Skeletal muscle tissue (tissue), 4 donors: ENCODE results near the gene CHID1. TPM values are rescaled to one million over a fixed set of nuclear protein-coding genes. Genes with fewer than 3 reads are reported as not detected.

ENCODE experiments used
- H3K27ac ChIP-seq: one replicate; pipeline ENCODE4 v1.7.0; 2013; ENCODE audit warnings: mild to moderate bottlenecking, low read depth, low read length, inconsistent platforms
- H3K27me3 ChIP-seq, 3 donors: one replicate each; pipeline ENCODE4 v1.7.0; 2013; ENCODE audit warnings: low read length in 3 of 3; ENCODE audit not compliant: control insufficient read depth in 3 of 3, insufficient read depth in 3 of 3
- H3K36me3 ChIP-seq, 3 donors: one replicate each; pipeline ENCODE4 v1.7.0; 2013; ENCODE audit warnings: low read length in 3 of 3; ENCODE audit not compliant: control insufficient read depth in 3 of 3, insufficient read depth in 3 of 3
- H3K4me1 ChIP-seq, 3 donors: one replicate each; pipeline ENCODE4 v1.7.0; 2013; ENCODE audit warnings: low read length in 3 of 3, mild to moderate bottlenecking in 3 of 3; ENCODE audit not compliant: control insufficient read depth in 3 of 3, insufficient read depth in 3 of 3
- H3K4me3 ChIP-seq, 3 donors: one replicate each; pipeline ENCODE4 v1.7.0; 2013; ENCODE audit warnings: low read length in 3 of 3
- H3K9ac ChIP-seq, 3 donors: one replicate each; pipeline ENCODE4 v1.7.0; 2013; ENCODE audit warnings: low read length in 3 of 3, mild to moderate bottlenecking in 3 of 3, moderate library complexity in 2 of 3, low read depth in 1 of 3
- H3K9me3 ChIP-seq, 3 donors: one replicate each; pipeline ENCODE4 v1.7.0; 2013; ENCODE audit warnings: low read length in 3 of 3; ENCODE audit not compliant: control insufficient read depth in 3 of 3
- total RNA-seq: library from RNA; depleted of rRNA; stranded (reverse); fragments of >200 nt; gene quantifications from one replicate; pipeline ENCODE4 v1.2.3, GENCODE V29; 2014
- donor health status: Osteomylitis.

Gene CHID1
- total RNA-seq, 1 donor from 2014 or later, result 26.1 TPM

- peak within 1 kb of the TSS; percentile 87 to 93 (median 88) for H3K4me3 ChIP-seq
- peak within 1 kb of the TSS; percentile 77 to 91 (median 89) for H3K9ac ChIP-seq
- H3K4me1 ChIP-seq, result peaks cover 27 to 69% (median 50%) of the 10 kb centered on the region in 3 donors
- peaks cover 28 to 33% (median 32%) of the 10 kb centered on the region in 3 donors for H3K36me3 ChIP-seq
- no peaks in the 10 kb centered on the region for H3K27me3 ChIP-seq
- no peaks in the 10 kb centered on the region for H3K9me3 ChIP-seq
- peak within 1 kb of the TSS; percentile 91 for H3K27ac ChIP-seq
Measured at GRCh38 chr11:842370-843002, 68.1 kb downstream of the CHID1 start, which contains the start of the genes POLR2L and TSPAN4. Gene POLR2L (minus strand): TSS chr11:842529. CDS start chr11:842508, 21 bp downstream. Gene TSPAN4 (plus strand): TSS chr11:842852. CDS start chr11:850305, 7,453 bp downstream.

DNA sequence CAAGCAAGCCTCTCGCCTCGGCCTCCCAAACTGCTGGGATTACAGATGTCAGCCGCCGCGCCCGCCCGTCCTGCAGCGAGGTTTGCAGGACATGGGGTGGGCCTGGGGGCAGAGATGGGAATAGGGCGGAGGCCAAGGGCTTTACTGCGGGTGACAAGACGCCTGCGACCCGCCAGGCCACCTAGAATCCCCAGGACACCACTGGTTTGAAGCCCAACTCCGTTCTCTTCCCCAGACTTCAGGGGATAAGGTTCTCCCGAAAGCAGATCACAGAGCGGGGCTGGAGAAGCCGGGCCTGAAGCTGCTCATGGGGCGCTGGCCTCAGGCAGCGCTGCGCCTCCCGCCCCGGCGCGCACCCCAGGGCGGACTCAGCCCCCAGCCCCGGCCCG, 68.6 kb downstream of the CHID1 start:
- Histone ChIP-seq H3K4me3 (peak overlapping the region; percentile 87 to 93 (median 88)), H3K36me3 (peaks cover 33 to 37% (median 37%) of the 10 kb centered on the region in 3 donors), H3K4me1 (peaks cover 27 to 75% (median 52%) of the 10 kb centered on the region in 3 donors), H3K27ac (peak overlapping the region; percentile 91), H3K9ac (peak overlapping the region; percentile 77 to 91 (median 89)), H3K9me3 (no peaks in the 10 kb centered on the region), H3K27me3 (no peaks in the 10 kb centered on the region)

GRCh38 chr11:839875-840617, 70.6 kb downstream of the CHID1 start:
- Histone ChIP-seq H3K4me1 (peaks cover 24 to 71% (median 43%) of the 10 kb centered on the region in 3 donors), H3K27ac (no peak overlapping the region), H3K9me3 (no peaks in the 10 kb centered on the region), H3K4me3 (peak overlapping the region in 1 of 3 donors; percentile 93), H3K9ac (peak overlapping the region in 1 of 3 donors; percentile 91), H3K27me3 (no peaks in the 10 kb centered on the region), H3K36me3 (peaks cover 42 to 46% (median 46%) of the 10 kb centered on the region in 3 donors)

DNA sequence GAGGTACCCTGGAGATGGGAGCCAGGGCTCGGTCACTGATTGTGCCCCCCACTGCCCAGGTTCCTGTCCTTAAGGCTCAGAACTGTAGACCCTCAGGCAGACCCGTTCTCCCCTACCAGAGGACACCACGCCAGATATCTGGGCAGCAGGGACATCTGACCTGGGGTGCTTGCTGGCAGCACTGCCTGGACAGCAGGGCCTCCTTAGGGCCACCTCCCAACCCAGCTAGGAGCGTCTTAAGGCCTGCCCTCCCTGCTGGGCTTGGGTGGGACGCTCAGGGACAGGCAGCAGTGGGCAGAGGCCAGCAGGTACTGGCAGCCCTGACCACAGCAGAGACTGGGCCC, 71.4 kb downstream of the CHID1 start:
- peaks cover 27 to 73% (median 48%) of the 10 kb centered on the region in 3 donors for H3K4me1 ChIP-seq
- peaks cover 42 to 46% (median 46%) of the 10 kb centered on the region in 3 donors for H3K36me3 ChIP-seq
- H3K27ac ChIP-seq, result no peak overlapping the region
- H3K9me3 ChIP-seq, result no peaks in the 10 kb centered on the region
- H3K4me3 ChIP-seq, result no peak overlapping the region
- no peaks in the 10 kb centered on the region for H3K27me3 ChIP-seq
- no peak overlapping the region for H3K9ac ChIP-seq

DNA sequence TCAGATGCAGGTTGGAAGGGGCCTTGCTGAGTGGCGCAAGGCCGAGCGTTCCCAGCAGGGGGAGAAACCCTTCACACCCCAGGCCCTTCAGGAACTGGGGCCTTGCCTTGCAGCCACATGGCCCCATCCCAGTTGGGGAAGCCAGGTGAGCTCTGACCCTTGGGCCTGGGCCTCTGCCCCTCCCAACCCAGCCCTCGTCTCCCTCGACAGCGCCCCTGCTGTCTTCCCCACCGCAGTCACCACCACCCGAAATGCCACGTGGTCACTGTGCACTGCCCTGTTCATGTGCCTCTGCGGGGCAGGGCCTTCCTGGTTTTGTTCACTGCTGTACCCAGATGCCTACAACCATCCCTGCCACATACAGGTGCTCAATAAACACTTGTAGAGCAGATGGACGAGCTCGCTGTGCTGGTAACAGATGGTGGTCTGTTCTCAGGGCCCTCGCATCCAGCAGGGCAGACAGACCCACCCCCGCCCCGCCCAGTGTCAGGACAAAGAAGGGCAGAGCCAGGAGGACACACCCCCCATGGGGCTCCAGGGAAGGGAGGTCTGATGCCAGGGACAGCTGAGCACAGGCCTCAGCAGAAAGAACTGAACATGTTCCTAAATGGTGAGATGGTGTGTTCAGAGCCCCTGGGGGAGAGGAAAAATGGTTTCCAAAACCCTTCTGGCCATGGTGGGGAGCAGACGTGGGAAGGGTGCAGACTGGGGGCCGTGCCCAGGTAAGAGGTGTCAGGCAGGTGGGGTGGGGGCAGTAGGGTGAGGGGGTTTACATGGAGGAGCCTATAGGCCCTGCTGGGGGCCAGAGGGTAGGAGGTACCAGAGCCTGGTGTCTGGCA, 72.0 kb downstream of the CHID1 start:
- no peaks in the 10 kb centered on the region for H3K27me3 ChIP-seq
- peaks cover 31 to 74% (median 50%) of the 10 kb centered on the region in 3 donors for H3K4me1 ChIP-seq
- peaks cover 42 to 46% (median 46%) of the 10 kb centered on the region in 3 donors for H3K36me3 ChIP-seq
- peak overlapping the region in 2 of 3 donors; percentile 33 to 59 for H3K9ac ChIP-seq
- no peaks in the 10 kb centered on the region for H3K9me3 ChIP-seq
- no peak overlapping the region for H3K27ac ChIP-seq
- no peak overlapping the region for H3K4me3 ChIP-seq

GRCh38 chr11:837990-838307, 72.7 kb downstream of the CHID1 start:
- peaks cover 42 to 46% (median 46%) of the 10 kb centered on the region in 3 donors for H3K36me3 ChIP-seq
- H3K27me3 ChIP-seq, result no peaks in the 10 kb centered on the region
- no peaks in the 10 kb centered on the region for H3K9me3 ChIP-seq
- H3K4me3 ChIP-seq, result no peak overlapping the region
- H3K27ac ChIP-seq, result no peak overlapping the region
- peaks cover 32 to 69% (median 48%) of the 10 kb centered on the region in 3 donors for H3K4me1 ChIP-seq
- no peak overlapping the region for H3K9ac ChIP-seq

DNA sequence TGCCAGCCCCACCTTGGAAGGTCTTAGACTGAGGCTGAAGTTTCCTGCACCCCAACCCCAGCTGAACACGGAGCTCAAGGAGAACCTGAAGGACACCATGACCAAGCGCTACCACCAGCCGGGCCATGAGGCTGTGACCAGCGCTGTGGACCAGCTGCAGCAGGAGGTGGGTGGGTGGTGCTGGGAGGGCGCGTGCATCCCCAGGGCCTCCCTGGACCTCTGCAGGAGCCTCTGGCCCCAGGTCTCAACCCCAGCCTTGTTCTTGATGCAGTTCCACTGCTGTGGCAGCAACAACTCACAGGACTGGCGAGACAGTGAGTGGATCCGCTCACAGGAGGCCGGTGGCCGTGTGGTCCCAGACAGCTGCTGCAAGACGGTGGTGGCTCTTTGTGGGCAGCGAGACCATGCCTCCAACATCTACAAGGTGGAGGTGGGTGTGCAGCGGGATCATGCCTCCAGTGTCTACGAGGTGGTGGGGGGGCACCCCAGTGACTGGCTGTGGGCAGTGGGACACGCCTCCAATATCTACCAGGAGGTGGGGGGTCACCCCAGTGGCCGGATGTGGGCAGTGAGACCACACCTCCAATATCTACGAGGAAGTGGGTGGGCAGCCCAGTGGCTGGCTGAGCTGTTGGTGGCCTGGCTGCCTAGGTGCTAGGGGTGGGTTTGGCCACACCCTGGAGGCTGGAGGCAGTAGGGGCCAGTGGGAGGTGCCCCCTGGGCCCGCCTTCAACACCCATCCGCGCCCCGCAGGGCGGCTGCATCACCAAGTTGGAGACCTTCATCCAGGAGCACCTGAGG, 73.2 kb downstream of the CHID1 start:
- Histone ChIP-seq H3K4me1 (peaks cover 34 to 71% (median 51%) of the 10 kb centered on the region in 3 donors), H3K27ac (no peak overlapping the region), H3K9me3 (no peaks in the 10 kb centered on the region), H3K36me3 (peaks cover 42 to 46% (median 46%) of the 10 kb centered on the region in 3 donors), H3K9ac (no peak overlapping the region), H3K27me3 (no peaks in the 10 kb centered on the region), H3K4me3 (no peak overlapping the region)

DNA sequence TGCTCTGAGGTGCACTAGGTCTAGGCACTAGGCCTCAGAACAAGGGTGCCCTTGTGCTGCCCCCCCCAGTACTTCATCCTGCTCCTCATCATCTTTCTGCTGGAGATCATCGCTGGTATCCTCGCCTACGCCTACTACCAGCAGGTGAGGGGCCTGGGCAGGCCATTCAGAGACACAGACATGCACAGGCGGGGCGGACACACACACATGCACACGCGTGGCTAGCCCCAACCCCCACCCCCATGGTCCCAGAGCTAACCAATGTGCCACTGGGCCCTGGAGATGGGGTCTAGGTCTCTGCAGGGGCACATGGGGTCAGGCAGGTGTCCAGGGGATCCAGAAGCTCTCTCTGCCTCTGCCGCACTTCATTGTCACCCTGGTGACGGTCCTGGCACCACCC, 73.9 kb downstream of the CHID1 start:
- Histone ChIP-seq H3K36me3 (peaks cover 42 to 46% (median 46%) of the 10 kb centered on the region in 3 donors), H3K27me3 (peaks cover 0 to 4% (median 0%) of the 10 kb centered on the region in 3 donors), H3K4me3 (no peak overlapping the region), H3K4me1 (peaks cover 40 to 78% (median 56%) of the 10 kb centered on the region in 3 donors), H3K9ac (peak overlapping the region in 1 of 3 donors; percentile 16), H3K9me3 (no peaks in the 10 kb centered on the region), H3K27ac (no peak overlapping the region)

DNA sequence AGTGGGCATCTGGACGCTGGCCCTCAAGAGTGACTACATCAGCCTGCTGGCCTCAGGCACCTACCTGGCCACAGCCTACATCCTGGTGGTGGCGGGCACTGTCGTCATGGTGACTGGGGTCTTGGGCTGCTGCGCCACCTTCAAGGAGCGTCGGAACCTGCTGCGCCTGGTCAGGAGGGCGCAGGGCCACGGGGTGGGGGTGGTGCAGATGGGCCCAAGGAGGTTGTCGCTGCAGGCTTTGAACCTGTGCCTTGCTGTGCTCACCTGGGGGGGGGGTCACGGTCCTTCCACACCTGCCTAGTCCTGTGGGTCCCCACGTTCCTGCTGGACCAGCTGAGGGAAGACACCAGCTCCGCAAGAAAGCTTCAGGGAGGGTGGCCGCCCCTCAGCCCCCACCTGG, 74.3 kb downstream of the CHID1 start:
- peaks cover 0 to 8% (median 0%) of the 10 kb centered on the region in 3 donors for H3K27me3 ChIP-seq
- H3K9ac ChIP-seq, result peak overlapping the region in 1 of 3 donors; percentile 16
- peaks cover 42 to 79% (median 56%) of the 10 kb centered on the region in 3 donors for H3K4me1 ChIP-seq
- H3K4me3 ChIP-seq, result no peak overlapping the region
- no peaks in the 10 kb centered on the region for H3K9me3 ChIP-seq
- peak overlapping the region; percentile 36 for H3K27ac ChIP-seq
- peaks cover 42 to 46% (median 46%) of the 10 kb centered on the region in 3 donors for H3K36me3 ChIP-seq
